ENCODE measurements around the gene WNT10A.

DNA sequence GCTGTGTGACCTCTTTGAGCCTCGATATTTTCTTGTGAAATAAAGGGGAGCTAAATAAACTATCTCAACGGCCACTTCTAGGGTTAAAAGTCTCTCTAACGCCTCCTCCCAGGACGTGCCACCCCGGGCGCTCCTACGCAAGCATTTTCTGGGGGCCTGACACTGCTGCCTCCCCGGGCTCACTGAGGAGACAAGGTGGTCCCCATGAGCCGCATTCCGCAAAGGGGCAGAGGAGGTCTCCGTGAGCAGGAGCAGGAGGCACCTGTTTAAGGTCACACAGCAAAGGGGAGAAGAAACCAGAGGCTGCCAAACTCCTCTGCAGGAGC, 913 bp upstream of the WNT10A start:
- TF ChIP-seq, protein P1, sequence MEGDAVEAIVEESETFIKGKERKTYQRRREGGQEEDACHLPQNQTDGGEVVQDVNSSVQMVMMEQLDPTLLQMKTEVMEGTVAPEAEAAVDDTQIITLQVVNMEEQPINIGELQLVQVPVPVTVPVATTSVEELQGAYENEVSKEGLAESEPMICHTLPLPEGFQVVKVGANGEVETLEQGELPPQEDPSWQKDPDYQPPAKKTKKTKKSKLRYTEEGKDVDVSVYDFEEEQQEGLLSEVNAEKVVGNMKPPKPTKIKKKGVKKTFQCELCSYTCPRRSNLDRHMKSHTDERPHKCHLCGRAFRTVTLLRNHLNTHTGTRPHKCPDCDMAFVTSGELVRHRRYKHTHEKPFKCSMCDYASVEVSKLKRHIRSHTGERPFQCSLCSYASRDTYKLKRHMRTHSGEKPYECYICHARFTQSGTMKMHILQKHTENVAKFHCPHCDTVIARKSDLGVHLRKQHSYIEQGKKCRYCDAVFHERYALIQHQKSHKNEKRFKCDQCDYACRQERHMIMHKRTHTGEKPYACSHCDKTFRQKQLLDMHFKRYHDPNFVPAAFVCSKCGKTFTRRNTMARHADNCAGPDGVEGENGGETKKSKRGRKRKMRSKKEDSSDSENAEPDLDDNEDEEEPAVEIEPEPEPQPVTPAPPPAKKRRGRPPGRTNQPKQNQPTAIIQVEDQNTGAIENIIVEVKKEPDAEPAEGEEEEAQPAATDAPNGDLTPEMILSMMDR (conservative IDR thresholded peaks at IDR 0.05; ENCODE audit: low read depth, low read length) = no peak
- no peak for TF ChIP-seq EZH2 (IDR thresholded peaks at IDR 0.05; ENCODE audit: borderline replicate concordance, low read depth, low read length, poor library complexity, severe bottlenecking)

Data from A673 (cell line).